NCI-H82 (cell line): ENCODE data around the gene FNDC10.
A peak's percentile ranks its signal among the peaks of the same experiment; 100 is the strongest.

ENCODE experiments used
- DNase-seq: peaks from one replicate; lab custom pipeline; 2025; lab: John Stamatoyannopoulos, UW

Gene FNDC10

GRCh38 chr1:1627829-1628753 lies 28.2 kb upstream of the FNDC10 start:
- no peak for DNase-seq

- DNase-seq = no peak
Measured at GRCh38 chr1:1627261-1627828, 27.4 kb upstream of the FNDC10 start.

GRCh38 chr1:1626207-1627141 lies 26.5 kb upstream of the FNDC10 start:
- no peak for DNase-seq

- no peak for DNase-seq
Measured at GRCh38 chr1:1625824-1626206, 25.9 kb upstream of the FNDC10 start.

- DNase-seq = no peak
Measured at GRCh38 chr1:1625404-1625775, 25.5 kb upstream of the FNDC10 start.

GRCh38 chr1:1624443-1625403 lies 24.8 kb upstream of the FNDC10 start:
- peak; percentile 56 for DNase-seq

- no peak for DNase-seq
Measured at GRCh38 chr1:1623631-1624442, 23.9 kb upstream of the FNDC10 start.

GRCh38 chr1:1623181-1623630 lies 23.3 kb upstream of the FNDC10 start:
- DNase-seq = no peak

GRCh38 chr1:1622788-1623094 lies 22.8 kb upstream of the FNDC10 start:
- DNase-seq = no peak

GRCh38 chr1:1622010-1622787 lies 22.3 kb upstream of the FNDC10 start:
- no peak for DNase-seq

- DNase-seq = no peak
Measured at GRCh38 chr1:1621173-1622009, 21.5 kb upstream of the FNDC10 start.

GRCh38 chr1:1620433-1621139 lies 20.7 kb upstream of the FNDC10 start:
- DNase-seq = no peak

GRCh38 chr1:1619917-1620361 lies 20.0 kb upstream of the FNDC10 start:
- peak; percentile 53 for DNase-seq

GRCh38 chr1:1618396-1619068 lies 18.6 kb upstream of the FNDC10 start:
- DNase-seq = no peak

- DNase-seq = no peak
Measured at GRCh38 chr1:1617925-1618324, 18.0 kb upstream of the FNDC10 start.

- DNase-seq = no peak
Measured at GRCh38 chr1:1617516-1617915, 17.6 kb upstream of the FNDC10 start.

- no peak for DNase-seq
Measured at GRCh38 chr1:1616838-1617237, 16.9 kb upstream of the FNDC10 start.
